Activated CD4-positive, alpha-beta T cell treated with anti-CD3 and anti-CD28 coated beads, Interleukin-2, amount 10 ng/mL, durations not matched to agents 7 days and 5 days (primary cell): ENCODE measurements around the gene NPHP1. TPM values are rescaled to one million over a fixed set of nuclear protein-coding genes. Genes with fewer than 3 reads are reported as not detected.
"Not testable (repeated sequence)": the region's sequence is repeated elsewhere in the genome, so short reads cannot be mapped to it uniquely, and the experiment has no call there.

Source experiments
- CTCF ChIA-PET: fragments of 350-600 bp; sonication (Branson Sonifier 250); formaldehyde crosslinking; loops from one replicate; lab custom pipeline; 2021; ENCODE audit warnings: antibody characterized with exemption; lab: Charles Lee
- POLR2A ChIA-PET: fragments of 350-600 bp; sonication (Branson Sonifier 250); formaldehyde crosslinking; loops from one replicate; lab custom pipeline; 2021; ENCODE audit warnings: antibody characterized with exemption; lab: Charles Lee
- DNase-seq: peaks from one replicate; pipeline ENCODE4 v3.0.0-alpha.2; 2020
- H3K27ac Mint-ChIP-seq: one replicate; pipeline ENCODE4 v1.8.0; 2021; ENCODE audit warnings: mild to moderate bottlenecking, moderate library complexity, mixed read lengths
- H3K27me3 Mint-ChIP-seq: one replicate; pipeline ENCODE4 v1.8.0; 2021; ENCODE audit warnings: mixed read lengths
- H3K36me3 Mint-ChIP-seq: one replicate; pipeline ENCODE4 v1.8.0; 2021; ENCODE audit warnings: low read depth, mixed read lengths
- H3K4me1 Mint-ChIP-seq: one replicate; pipeline ENCODE4 v1.8.0; 2021; ENCODE audit warnings: mixed read lengths
- H3K4me3 Mint-ChIP-seq: one replicate; pipeline ENCODE4 v1.8.0; 2021; ENCODE audit warnings: mild to moderate bottlenecking, moderate library complexity, mixed read lengths
- H3K9me3 Mint-ChIP-seq: one replicate; pipeline ENCODE4 v1.8.0; 2021; ENCODE audit warnings: mixed read lengths
- microRNA-seq: library from miRNA; unstranded; fragments of <30 nt; microRNA quantifications from one replicate; pipeline ENCODE4 v1.2.0, GENCODE V29; 2021; ENCODE audit warnings: borderline microRNAs expressed, borderline replicate concordance
- total RNA-seq, 2 experiments: library from RNA; stranded (reverse); gene quantifications; one replicate each; pipeline ENCODE4 v1.2.3, GENCODE V29; 2021

NPHP1 gene
- total RNA-seq, 2 experiments from 2014 or later: 0.17 to 0.27 TPM

GRCh38 chr2:110090164-110090563 is 114.6 kb downstream of the NPHP1 start:
- H3K4me1 Mint-ChIP-seq, H3K27me3 Mint-ChIP-seq, H3K4me3 Mint-ChIP-seq, DNase-seq, H3K27ac Mint-ChIP-seq, H3K36me3 Mint-ChIP-seq, CTCF ChIA-PET, POLR2A ChIA-PET, H3K9me3 Mint-ChIP-seq: not testable (repeated sequence)

- POLR2A ChIA-PET, H3K4me3 Mint-ChIP-seq, H3K36me3 Mint-ChIP-seq, H3K27me3 Mint-ChIP-seq, CTCF ChIA-PET, H3K9me3 Mint-ChIP-seq, DNase-seq, H3K4me1 Mint-ChIP-seq, H3K27ac Mint-ChIP-seq: not testable (repeated sequence)
Observed at GRCh38 chr2:110083757-110084156, 121.1 kb downstream of the NPHP1 start.

- H3K4me1 Mint-ChIP-seq, H3K27me3 Mint-ChIP-seq, DNase-seq, H3K9me3 Mint-ChIP-seq, H3K4me3 Mint-ChIP-seq, POLR2A ChIA-PET, H3K27ac Mint-ChIP-seq, H3K36me3 Mint-ChIP-seq, CTCF ChIA-PET: not testable (repeated sequence)
Observed at GRCh38 chr2:110083162-110083561, 121.7 kb downstream of the NPHP1 start.

GRCh38 chr2:110078104-110078503 is 126.7 kb downstream of the NPHP1 start:
- CTCF ChIA-PET, H3K4me1 Mint-ChIP-seq, H3K27ac Mint-ChIP-seq, DNase-seq, H3K9me3 Mint-ChIP-seq, H3K4me3 Mint-ChIP-seq, H3K36me3 Mint-ChIP-seq, H3K27me3 Mint-ChIP-seq, POLR2A ChIA-PET: not testable (repeated sequence)

GRCh38 chr2:110075896-110076295 is 128.9 kb downstream of the NPHP1 start:
- H3K36me3 Mint-ChIP-seq, DNase-seq, H3K27ac Mint-ChIP-seq, H3K4me1 Mint-ChIP-seq, H3K27me3 Mint-ChIP-seq, H3K9me3 Mint-ChIP-seq, H3K4me3 Mint-ChIP-seq, CTCF ChIA-PET, POLR2A ChIA-PET: not testable (repeated sequence)

Small RNA genes within 50 kb of the gene (microRNA-seq; reads per million reads assigned to microRNA genes)
- not detected for gene MIR4436B1

Other genes with a start within 250 kb of the NPHP1 start
- under 1 TPM in 1 of 2 experiments, not detected in 1; 0.19 TPM for gene MALL, start 89.2 kb downstream of the NPHP1 start, total RNA-seq
- gene MTLN, start 7.5 kb upstream of the NPHP1 start, total RNA-seq: 10 to 100 TPM; 32.2 to 35.2 TPM